HEK293 (cell line): ENCODE measurements around the gene ATOH8.

Source experiments
- CTCF ChIA-PET: fragments of 350-600 bp; formaldehyde crosslinking; extraction: SDS; loops from one replicate; lab custom pipeline; 2021; ENCODE audit warnings: antibody characterized with exemption; lab: Yijun Ruan, JAX
- POLR2A ChIA-PET: fragments of 300-600 bp; formaldehyde crosslinking; extraction: SDS; loops from one replicate; lab custom pipeline; 2020; ENCODE audit warnings: antibody characterized with exemption, inconsistent platforms; lab: Yijun Ruan, JAX
- H3K27ac ChIP-seq: fragments of 200-500 bp; sonication (Bioruptor generic); 2 replicates; pipeline ENCODE4 v1.5.1; 2014; ENCODE audit warnings: low read depth, low read length, control low read depth, inconsistent platforms; ENCODE audit errors: extremely low read depth
- H3K36me3 ChIP-seq, 2 experiments: fragments of 200-500 bp in 1 of 2; sonication (Bioruptor generic) in 1 of 2; 1 replicate in 1 of 2; 2 replicates in 1 of 2; pipeline ENCODE4 v1.5.1; 2014 to 2017; ENCODE audit warnings: inconsistent platforms in 2 of 2, low read length in 2 of 2; ENCODE audit not compliant: control insufficient read depth in 2 of 2, insufficient read depth in 1 of 2
- H3K4me1 ChIP-seq: fragments of 200-500 bp; sonication (Bioruptor generic); 2 replicates; pipeline ENCODE4 v1.5.1; 2014; ENCODE audit warnings: mild to moderate bottlenecking, low read length, inconsistent platforms; ENCODE audit not compliant: control insufficient read depth, insufficient read depth
- H3K4me3 ChIP-seq: 2 replicates; pipeline ENCODE4 v1.5.1; 2011; ENCODE audit warnings: low read depth, mild to moderate bottlenecking, control low read depth, low read length, moderate library complexity
- H3K9me3 ChIP-seq: fragments of 200-500 bp; sonication (Bioruptor generic); 2 replicates; pipeline ENCODE4 v1.5.1; 2014; ENCODE audit warnings: low read depth, low read length, inconsistent platforms; ENCODE audit not compliant: control insufficient read depth, insufficient read depth
- GLI4 ChIP-seq: fragments of 450-650 bp; formaldehyde crosslinking; IDR thresholded peaks from 2 replicates; pipeline ENCODE4 v1.5.1; 2016; ENCODE audit warnings: missing biosample characterization, missing genetic modification characterization
- HOXD13 ChIP-seq: sonication (generic); formaldehyde crosslinking; IDR thresholded peaks from 2 replicates; pipeline ENCODE4 v1.8.0; 2022; ENCODE audit warnings: missing genetic modification reagents, borderline replicate concordance
- OSR2 ChIP-seq: fragments of 450-650 bp; formaldehyde crosslinking; IDR thresholded peaks from 2 replicates; pipeline ENCODE4 v1.5.1; 2016; ENCODE audit warnings: missing biosample characterization, missing genetic modification characterization
- RBAK ChIP-seq: fragments of 450-650 bp; formaldehyde crosslinking; IDR thresholded peaks from 2 replicates; pipeline ENCODE4 v1.5.1; 2016; ENCODE audit warnings: missing biosample characterization, missing genetic modification characterization
- ZBTB44 ChIP-seq: fragments of 450-650 bp; IDR thresholded peaks from 2 replicates; pipeline ENCODE4 v1.5.1; 2018; ENCODE audit warnings: missing biosample characterization, mild to moderate bottlenecking, missing genetic modification characterization
- ZBTB49 ChIP-seq: fragments of 450-650 bp; formaldehyde crosslinking; IDR thresholded peaks from 2 replicates; pipeline ENCODE4 v1.5.1; 2016; ENCODE audit warnings: missing biosample characterization, missing genetic modification characterization, low read depth
- ZNF221 ChIP-seq: fragments of 450-650 bp; formaldehyde crosslinking; IDR thresholded peaks from 2 replicates; pipeline ENCODE4 v1.5.1; 2017; ENCODE audit warnings: missing biosample characterization, missing genetic modification characterization, borderline replicate concordance
- ZNF239 ChIP-seq: fragments of 450-650 bp; formaldehyde crosslinking; IDR thresholded peaks from 2 replicates; pipeline ENCODE4 v1.5.1; 2016; ENCODE audit warnings: missing biosample characterization, missing genetic modification characterization
- ZNF341 ChIP-seq: fragments of 450-650 bp; formaldehyde crosslinking; IDR thresholded peaks from 2 replicates; pipeline ENCODE4; 2016; ENCODE audit warnings: low read depth, missing biosample characterization, missing genetic modification characterization
- ZNF394 ChIP-seq: fragments of 450-650 bp; formaldehyde crosslinking; IDR thresholded peaks from 2 replicates; pipeline ENCODE4 v1.5.1; 2016; ENCODE audit warnings: missing biosample characterization, missing genetic modification characterization, mild to moderate bottlenecking, moderate library complexity, borderline replicate concordance
- ZNF423 ChIP-seq: fragments of 450-650 bp; formaldehyde crosslinking; IDR thresholded peaks from 2 replicates; pipeline ENCODE4 v1.5.1; 2016; ENCODE audit warnings: missing biosample characterization, missing genetic modification characterization
- ZNF510 ChIP-seq: fragments of 450-650 bp; formaldehyde crosslinking; IDR thresholded peaks from 2 replicates; pipeline ENCODE4 v1.5.1; 2018; ENCODE audit warnings: mild to moderate bottlenecking, missing genetic modification characterization, missing biosample characterization; ENCODE audit not compliant: insufficient replicate concordance
- ZNF585B ChIP-seq: fragments of 450-650 bp; formaldehyde crosslinking; IDR thresholded peaks from 2 replicates; pipeline ENCODE4 v1.5.1; 2016; ENCODE audit warnings: missing biosample characterization, missing genetic modification characterization
- ZNF664 ChIP-seq: fragments of 450-650 bp; formaldehyde crosslinking; IDR thresholded peaks from 2 replicates; pipeline ENCODE4 v1.5.1; 2016; ENCODE audit warnings: missing biosample characterization, missing genetic modification characterization
- ZNF707 ChIP-seq: fragments of 450-650 bp; formaldehyde crosslinking; IDR thresholded peaks from 2 replicates; pipeline ENCODE4 v1.5.1; 2016; ENCODE audit warnings: missing biosample characterization, missing genetic modification characterization
- TF ChIP-seq, protein P1 (sequence below): fragments of 450-650 bp; formaldehyde crosslinking; IDR thresholded peaks from 2 replicates; pipeline ENCODE4 v1.5.1; 2016; ENCODE audit warnings: missing biosample characterization, missing genetic modification characterization
- TF ChIP-seq, protein P2 (sequence below): fragments of 450-650 bp; formaldehyde crosslinking; IDR thresholded peaks from 2 replicates; pipeline ENCODE4 v1.5.1; 2017; ENCODE audit warnings: missing biosample characterization, missing genetic modification characterization
- TF ChIP-seq, protein P3 (sequence below): IDR thresholded peaks from 2 replicates; pipeline ENCODE4 v1.6.1; 2011; ENCODE audit warnings: mild to moderate bottlenecking, low read depth, low read length, borderline replicate concordance

Gene ATOH8

GRCh38 chr2:85720533-85720932 is 33.3 kb upstream of the ATOH8 start (continued):
- TF ChIP-seq GLI4 (tag by site-specific recombination), result no peak
- no peak for TF ChIP-seq ZBTB49
- TF ChIP-seq, all 188 proteins: peak for 0

DNA sequence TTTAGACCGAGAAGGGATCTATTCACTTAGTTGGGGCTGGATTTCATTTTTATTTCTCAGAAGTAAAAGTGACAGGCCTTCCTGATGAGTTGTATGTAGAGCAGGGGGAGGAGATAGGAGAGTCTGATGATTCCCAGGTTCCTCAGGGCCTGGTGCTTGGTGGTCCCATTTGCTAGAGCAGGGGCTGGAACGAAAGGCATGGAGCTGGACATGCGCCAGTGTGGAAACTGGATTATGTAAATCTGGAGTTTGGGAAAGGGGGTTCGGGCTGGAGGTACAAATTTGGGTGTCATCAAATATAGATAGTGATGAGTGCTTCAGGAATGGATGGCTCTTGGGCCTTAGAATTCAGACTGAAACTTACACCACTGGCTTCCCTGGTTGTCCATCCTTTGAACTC is 32.1 kb upstream of the ATOH8 start:
- CTCF ChIA-PET, result interaction anchor here (0.6 to 3.4 kb wide), 3 partner anchors 8 to 92 kb away, joined by 3 to 29 read pairs (median 5); no protein-coding TSS in a partner anchor
- Histone ChIP-seq H3K36me3 (no peaks in the 10 kb centered on the region), H3K27ac (no peak overlapping the region), H3K4me3 (no peak overlapping the region), H3K4me1 (no peaks in the 10 kb centered on the region)
- no peak for TF ChIP-seq RBAK
- TF ChIP-seq ZNF394 (tag by site-specific recombination), result no peak
- TF ChIP-seq, all 188 proteins: peak for 0
- no peaks in the 10 kb centered on the region for H3K9me3 ChIP-seq
- POLR2A ChIA-PET, result interaction anchor here (0.6 kb wide), 1 partner anchor 24 kb away, joined by 3 read pairs; no protein-coding TSS in a partner anchor

DNA sequence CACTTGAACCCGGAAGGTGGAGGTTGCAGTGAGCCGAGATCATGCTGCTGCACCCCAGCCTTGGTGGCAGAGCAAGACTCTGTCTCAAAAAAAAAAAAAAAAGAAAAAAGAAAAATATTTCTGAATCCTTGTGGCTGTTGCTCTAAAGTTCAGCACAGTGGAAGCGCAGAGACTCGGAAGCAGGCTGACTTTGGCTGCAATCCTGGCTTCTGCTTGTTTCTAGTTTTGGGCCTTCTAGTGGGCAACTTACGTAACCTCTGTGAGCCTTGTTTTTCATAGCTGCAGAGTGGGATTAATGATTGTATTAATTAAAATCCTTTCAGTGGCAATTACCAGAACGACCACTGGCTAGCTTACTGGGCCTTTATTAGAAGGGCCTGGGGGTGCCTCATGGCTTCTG is 31.3 kb upstream of the ATOH8 start:
- TF ChIP-seq HOXD13 (CRISPR knock-in tag) (no peak), ZNF221 (tag by site-specific recombination) (no peak), ZBTB44 (tag by site-specific recombination) (no peak), RBAK (no peak), ZNF394 (tag by site-specific recombination) (no peak)
- TF ChIP-seq, protein P1, sequence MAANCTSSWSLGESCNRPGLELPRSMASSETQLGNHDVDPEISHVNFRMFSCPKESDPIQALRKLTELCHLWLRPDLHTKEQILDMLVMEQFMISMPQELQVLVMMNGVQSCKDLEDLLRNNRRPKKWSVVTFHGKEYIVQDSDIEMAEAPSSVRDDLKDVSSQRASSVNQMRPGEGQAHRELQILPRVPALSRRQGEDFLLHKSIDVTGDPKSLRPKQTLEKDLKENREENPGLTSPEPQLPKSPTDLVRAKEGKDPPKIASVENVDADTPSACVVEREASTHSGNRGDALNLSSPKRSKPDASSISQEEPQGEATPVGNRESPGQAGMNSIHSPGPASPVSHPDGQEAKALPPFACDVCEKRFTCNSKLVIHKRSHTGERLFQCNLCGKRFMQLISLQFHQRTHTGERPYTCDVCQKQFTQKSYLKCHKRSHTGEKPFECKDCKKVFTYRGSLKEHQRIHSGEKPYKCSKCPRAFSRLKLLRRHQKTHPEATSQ (tag by site-specific recombination), result no peak
- TF ChIP-seq, protein P2, sequence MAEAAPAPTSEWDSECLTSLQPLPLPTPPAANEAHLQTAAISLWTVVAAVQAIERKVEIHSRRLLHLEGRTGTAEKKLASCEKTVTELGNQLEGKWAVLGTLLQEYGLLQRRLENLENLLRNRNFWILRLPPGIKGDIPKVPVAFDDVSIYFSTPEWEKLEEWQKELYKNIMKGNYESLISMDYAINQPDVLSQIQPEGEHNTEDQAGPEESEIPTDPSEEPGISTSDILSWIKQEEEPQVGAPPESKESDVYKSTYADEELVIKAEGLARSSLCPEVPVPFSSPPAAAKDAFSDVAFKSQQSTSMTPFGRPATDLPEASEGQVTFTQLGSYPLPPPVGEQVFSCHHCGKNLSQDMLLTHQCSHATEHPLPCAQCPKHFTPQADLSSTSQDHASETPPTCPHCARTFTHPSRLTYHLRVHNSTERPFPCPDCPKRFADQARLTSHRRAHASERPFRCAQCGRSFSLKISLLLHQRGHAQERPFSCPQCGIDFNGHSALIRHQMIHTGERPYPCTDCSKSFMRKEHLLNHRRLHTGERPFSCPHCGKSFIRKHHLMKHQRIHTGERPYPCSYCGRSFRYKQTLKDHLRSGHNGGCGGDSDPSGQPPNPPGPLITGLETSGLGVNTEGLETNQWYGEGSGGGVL, result no peak
- TF ChIP-seq, all 188 proteins: peak for 0
- ChIA-PET CTCF (interaction anchor here (1.0 to 1.7 kb wide), 5 partner anchors 10 to 91 kb away, joined by 3 to 11 read pairs (median 4); no protein-coding TSS in a partner anchor), POLR2A (interaction anchor here (0.6 to 0.9 kb wide), 2 partner anchors 19 to 25 kb away, joined by 3 to 4 read pairs; no protein-coding TSS in a partner anchor)
- H3K36me3 ChIP-seq, result no peaks in the 10 kb centered on the region
- no peak overlapping the region for H3K27ac ChIP-seq
- no peaks in the 10 kb centered on the region for H3K9me3 ChIP-seq
- no peaks in the 10 kb centered on the region for H3K4me1 ChIP-seq
- H3K4me3 ChIP-seq, result no peak overlapping the region

GRCh38 chr2:85723707-85724360 is 30.0 kb upstream of the ATOH8 start:
- Histone ChIP-seq H3K4me1 (no peaks in the 10 kb centered on the region), H3K27ac (no peak overlapping the region), H3K4me3 (no peak overlapping the region)
- POLR2A ChIA-PET, result no interaction called here
- TF ChIP-seq OSR2 (tag by site-specific recombination) (no peak), ZNF585B (tag by site-specific recombination) (no peak), ZNF664 (tag by site-specific recombination) (no peak), ZNF707 (no peak), ZNF341 (tag by site-specific recombination) (no peak), ZNF423 (tag by site-specific recombination) (no peak), ZNF510 (tag by site-specific recombination) (no peak), ZNF239 (no peak)
- TF ChIP-seq, protein P3, sequence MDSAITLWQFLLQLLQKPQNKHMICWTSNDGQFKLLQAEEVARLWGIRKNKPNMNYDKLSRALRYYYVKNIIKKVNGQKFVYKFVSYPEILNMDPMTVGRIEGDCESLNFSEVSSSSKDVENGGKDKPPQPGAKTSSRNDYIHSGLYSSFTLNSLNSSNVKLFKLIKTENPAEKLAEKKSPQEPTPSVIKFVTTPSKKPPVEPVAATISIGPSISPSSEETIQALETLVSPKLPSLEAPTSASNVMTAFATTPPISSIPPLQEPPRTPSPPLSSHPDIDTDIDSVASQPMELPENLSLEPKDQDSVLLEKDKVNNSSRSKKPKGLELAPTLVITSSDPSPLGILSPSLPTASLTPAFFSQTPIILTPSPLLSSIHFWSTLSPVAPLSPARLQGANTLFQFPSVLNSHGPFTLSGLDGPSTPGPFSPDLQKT, result no peak
- TF ChIP-seq, all 188 proteins: peak for 0
- Histone ChIP-seq H3K36me3 (no peaks in the 10 kb centered on the region), H3K9me3 (no peaks in the 10 kb centered on the region)
- CTCF ChIA-PET, result interaction anchor here (0.5 to 2.7 kb wide), 9 partner anchors 11 to 167 kb away, joined by 3 to 16 read pairs (median 4); no protein-coding TSS in a partner anchor
